Bone marrow (tissue), 2 donors: Measurements from ENCODE around the gene GRB10.

Source experiments
- DNase-seq, 2 donors: peaks; one replicate each; lab custom pipeline; 2025; lab: John Stamatoyannopoulos, UW

GRB10 gene

GRCh38 chr7:50720295-50720694 is 62.4 kb downstream of the GRB10 start:
- no peak for DNase-seq

DNA sequence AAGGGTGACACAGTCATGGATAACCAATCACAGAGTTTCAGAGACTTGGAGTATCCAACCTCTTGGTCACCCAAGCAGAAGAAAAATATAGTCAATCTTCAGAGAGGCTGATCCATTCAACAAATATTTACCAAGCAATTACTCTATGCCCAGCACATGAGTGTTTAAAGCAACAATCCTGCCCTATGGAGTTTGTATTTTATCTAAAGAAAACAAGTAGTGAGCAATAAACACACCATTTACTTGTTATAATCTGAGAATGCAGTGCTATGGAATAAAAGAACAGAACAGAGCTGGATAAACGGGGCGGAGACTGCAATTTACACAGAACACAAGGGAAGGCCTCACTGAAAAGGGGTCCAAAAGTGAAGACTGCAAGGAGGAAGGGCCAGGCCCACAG is 63.8 kb downstream of the GRB10 start:
- DNase-seq = no peak

DNA sequence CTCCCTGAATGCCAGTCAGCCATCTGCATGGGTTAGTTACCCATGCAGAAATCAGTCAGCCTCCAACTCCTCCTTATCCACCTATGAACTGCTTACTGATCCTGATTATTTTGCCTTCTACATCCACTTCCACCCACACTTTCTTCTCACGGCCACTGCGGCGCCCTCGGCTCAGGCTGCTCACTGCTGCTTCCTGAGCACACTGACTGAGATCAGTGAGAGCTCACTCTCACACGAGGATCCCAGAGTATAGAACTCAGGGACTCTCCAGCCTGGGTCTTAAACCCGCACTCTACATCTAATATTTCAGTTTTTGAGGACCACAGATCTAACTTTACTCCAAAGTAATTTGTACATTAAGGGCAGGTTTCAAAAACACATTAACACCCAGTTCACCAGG is 64.4 kb downstream of the GRB10 start:
- no peak for DNase-seq

- no peak for DNase-seq
These were observed 65.5 kb downstream of the GRB10 start for GRCh38 chr7:50717181-50717580.

- no peak for DNase-seq
These were observed 67.8 kb downstream of the GRB10 start for GRCh38 chr7:50714857-50715256.

GRCh38 chr7:50713123-50713965 is 69.4 kb downstream of the GRB10 start:
- DNase-seq = no peak

GRCh38 chr7:50712252-50713122 is 70.2 kb downstream of the GRB10 start:
- DNase-seq = no peak

GRCh38 chr7:50711271-50712175 is 71.2 kb downstream of the GRB10 start:
- no peak for DNase-seq

DNA sequence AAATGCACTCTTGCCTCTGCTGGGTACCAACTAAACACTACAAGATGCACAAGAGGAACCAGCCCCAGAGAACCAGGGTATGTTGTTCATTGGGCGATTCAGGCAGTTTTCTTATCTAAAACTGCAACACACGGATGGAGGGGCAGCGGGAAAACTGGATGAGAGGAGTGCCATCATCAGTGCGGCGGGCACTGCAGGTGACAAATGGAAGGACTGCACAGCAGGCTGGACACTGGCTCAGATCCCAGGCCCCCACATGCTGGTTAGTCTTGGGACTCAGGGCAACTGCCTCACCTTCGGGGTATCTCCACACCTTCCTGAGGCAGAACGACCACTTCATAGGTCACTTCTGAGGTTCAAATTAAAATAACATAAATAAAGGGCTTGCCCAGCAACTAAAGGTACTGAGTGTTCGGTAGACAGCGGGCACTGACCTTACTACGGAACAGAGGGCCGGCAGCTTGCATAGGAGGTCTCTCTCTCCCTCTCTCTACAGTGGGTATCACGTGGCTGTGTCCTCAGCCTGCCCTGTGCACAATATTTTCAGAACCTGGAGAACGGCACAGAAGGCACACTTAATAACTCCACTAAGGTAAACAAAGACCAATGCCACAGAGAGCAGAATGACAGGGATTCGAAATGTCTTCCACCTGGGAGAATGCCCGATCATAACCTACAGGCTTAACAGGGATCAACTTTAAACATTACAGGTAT is 72.1 kb downstream of the GRB10 start:
- DNase-seq = no peak

- no peak for DNase-seq
These were observed 73.5 kb downstream of the GRB10 start for GRCh38 chr7:50709151-50709550.

DNA sequence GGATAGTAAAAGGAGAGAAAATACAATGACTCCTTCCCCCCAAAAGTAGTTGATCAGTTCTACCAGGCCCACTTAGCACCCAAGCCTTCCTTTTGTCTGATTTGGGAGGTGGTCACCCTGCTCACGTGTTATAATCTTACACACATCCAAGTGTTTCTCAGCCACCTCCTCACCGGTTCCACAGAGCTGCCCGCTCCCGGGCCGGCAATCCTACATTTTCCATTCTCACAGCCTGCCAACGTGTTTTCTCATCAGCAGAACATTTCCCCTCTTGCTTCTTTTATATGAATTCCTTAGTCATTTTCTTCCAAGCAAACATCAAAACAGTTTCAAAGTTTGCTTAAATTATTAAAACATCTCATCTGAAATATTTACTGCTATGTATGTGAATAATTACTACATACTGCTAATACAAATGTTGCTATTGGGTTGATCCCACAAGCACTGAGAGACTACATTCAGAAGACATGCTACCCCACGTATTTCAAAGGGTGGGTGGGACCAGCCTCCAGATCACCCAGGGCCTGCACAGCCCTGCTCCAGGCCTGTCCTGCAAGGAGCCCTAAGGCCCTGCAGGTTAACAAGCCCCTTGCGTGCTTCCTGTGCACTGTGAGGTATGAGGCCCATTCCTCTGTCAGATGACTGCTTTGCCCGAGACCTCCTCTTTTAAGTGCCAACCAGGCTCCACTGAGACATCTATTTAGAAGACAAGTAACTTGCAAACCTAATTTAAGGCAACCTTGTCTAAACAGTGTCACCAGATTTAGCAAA is 75.3 kb downstream of the GRB10 start:
- no peak for DNase-seq

DNA sequence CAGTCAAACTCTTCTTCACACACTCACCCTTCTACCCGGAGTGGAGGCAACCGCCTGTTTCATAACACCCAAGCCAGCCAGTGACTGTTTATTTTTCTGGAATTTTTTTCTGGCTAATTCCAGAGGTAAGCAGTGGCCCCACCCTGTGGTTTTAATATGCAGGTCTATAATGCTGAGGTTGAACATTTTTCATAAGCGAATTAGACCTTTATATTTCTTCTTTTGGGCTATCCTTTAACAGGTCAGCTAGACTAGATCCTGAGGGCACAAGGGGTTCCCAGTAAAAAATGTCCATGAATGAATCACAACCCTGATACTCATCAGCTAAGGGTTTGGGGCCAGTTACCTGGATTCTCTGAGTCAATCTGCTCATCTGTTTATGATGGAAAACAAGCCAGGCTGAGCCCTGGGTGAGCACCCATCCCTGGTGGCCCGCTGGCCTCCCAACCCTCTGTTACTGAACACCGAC is 76.2 kb downstream of the GRB10 start:
- DNase-seq = no peak

DNA sequence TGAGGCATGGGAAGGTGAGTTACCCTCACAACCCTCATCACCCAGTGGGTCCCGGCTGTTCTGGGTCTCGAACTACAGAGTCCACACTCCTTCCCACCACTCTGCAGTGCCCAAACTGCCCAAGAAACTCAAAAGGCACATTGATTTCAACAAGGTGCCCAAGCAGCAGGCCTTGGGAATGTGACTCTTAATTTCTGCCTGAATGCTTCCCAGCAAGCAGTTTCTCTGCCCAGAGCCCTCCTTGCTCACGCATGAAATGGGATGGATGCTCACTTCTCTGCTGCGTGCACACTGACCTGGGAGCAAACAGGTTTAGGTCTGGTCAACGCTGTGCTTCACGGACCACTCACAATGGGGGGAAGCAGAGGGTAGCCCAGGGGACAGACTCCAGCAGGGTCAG is 77.9 kb downstream of the GRB10 start:
- no peak for DNase-seq

DNA sequence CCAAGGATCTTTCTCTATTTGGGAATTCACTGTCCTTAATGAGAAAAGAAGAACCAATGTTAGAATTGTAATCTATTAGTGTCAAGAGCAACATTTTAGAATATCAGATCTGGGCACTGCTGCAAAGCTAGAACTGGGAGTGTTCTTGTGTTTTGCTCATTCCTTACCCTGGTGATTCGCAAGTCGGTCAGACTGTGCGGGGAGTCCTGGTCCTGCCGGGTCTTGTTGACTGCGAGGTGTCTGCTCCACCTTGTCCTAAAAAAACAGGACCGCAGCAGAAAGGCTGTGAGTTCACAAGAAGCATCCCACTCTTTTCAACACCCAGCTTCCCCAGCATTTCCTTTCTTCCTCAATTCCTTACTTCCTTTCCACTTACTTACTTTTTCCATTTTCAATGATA is 79.0 kb downstream of the GRB10 start:
- no peak for DNase-seq

GRCh38 chr7:50699143-50699542 is 83.6 kb downstream of the GRB10 start:
- DNase-seq = no peak

- DNase-seq = no peak
These were observed 84.9 kb downstream of the GRB10 start for GRCh38 chr7:50697748-50698147.

- DNase-seq = no peak
These were observed 85.7 kb downstream of the GRB10 start for GRCh38 chr7:50696810-50697582.

DNA sequence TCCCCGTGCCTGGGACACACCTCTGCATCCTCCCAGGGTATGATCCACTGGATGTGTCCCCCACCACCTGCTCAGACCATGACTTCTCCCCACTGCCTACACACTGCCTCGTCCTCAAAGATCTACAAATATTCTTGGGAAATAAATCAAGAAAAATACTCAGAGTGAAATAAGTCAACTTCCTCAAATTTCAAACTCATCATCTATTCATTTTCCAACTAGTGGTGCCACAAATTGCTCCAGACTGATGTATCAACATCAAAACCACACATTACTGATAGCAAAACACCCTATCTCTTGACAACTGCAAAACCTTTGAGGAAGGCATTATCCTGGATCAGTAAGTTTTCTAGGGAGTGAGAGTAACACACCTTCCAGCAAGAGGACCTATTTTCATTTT is 87.7 kb downstream of the GRB10 start:
- DNase-seq = no peak

DNA sequence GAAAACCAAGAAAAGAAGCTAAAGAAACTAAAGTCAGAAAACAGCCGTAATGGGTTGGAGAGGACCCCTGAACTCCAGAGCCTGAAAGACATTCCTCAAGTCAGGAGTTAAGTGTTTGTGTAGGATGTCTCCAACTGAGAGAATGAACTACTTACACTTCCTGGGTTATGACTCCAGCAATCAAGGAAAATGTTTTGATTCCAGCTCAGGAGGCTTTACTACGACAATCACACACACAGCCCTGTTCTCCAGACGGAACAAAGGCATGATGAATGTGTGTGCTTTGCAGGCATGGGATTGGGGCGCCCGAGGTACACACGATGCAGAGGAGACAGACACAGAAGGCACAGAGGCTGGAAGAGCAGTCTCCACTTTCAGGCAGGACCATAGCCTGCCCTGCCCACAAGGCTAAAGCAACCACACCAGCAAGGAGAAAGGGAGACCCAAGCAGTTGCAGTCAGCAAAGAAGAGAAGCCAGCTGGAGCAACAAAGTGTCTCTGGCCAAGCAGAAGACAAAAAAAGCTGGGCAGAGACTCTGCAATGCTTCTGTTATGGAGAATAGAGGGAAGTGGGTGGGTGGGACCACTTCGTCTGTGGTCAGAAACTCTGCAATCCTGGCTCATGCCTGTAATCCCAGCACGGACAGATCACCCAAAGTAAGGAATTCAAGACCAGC is 89.1 kb downstream of the GRB10 start:
- no peak for DNase-seq
